NOMO-1 treated with dmso at 0.1 percent for 144 hours (cell line): Measurements from ENCODE around the gene MEGF11.

Source experiments
- DNase-seq: peaks from one replicate; lab custom pipeline; 2025; ENCODE audit not compliant: unreplicated experiment; lab: John Stamatoyannopoulos, UW

The MEGF11 gene

DNA sequence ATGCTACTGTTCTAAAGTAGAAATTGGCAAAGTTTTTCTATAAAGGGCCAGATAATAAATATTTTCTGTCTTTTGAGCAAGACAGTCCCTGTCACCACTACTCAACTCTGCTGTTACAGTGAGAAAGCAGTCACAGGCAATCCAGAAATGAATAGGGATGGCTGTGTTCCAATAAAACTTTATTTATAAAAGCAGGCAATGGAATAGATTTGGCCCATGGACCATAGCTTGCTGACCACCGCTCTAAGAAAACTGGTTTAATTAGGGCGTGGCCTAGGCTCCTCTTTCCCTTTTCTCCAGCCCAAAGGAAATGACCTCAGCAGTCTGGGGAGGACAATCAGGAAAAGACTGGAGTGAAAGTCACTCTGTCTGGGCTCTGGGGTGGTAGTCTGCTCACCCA lies 183.8 kb downstream of the MEGF11 start:
- no peak for DNase-seq

DNA sequence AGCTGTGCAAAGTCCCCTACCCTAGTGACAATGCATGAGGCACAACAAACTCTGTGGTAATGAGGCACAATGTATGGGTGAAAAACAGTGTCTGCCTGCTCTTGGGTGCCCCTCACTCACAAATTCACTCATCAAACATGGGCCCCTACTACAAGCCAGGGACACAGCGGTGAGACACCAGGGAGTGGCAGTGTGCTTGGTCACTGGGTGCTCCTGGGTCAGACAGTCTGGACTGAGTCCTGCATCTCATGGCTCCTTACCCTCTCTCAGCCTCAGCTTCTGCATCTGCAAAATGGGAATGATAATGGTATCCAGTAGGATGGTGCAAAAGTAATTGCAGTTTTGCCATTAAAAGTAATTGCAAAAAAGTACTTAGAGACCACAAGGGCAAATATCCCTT lies 184.7 kb downstream of the MEGF11 start:
- no peak for DNase-seq

DNA sequence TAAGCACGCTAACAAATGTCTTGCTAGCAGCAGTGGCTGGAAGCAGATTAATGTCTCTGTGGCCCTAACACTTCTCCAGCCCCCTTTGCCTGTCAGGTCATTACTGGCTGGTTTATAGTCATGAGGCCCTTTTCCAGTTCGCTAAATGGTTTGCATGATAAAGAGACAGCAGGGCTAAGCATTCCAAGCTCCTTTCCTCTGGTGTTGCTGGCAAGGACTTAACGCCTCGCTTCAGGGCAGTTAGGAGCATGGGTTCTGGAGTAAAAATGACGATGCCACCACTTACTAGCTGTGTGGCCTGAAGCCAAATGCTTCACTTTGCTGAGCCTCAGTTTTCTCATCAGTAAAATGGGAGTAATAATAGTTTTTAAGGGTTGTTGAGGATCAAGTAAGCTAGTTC lies 185.9 kb downstream of the MEGF11 start:
- DNase-seq, result no peak

DNA sequence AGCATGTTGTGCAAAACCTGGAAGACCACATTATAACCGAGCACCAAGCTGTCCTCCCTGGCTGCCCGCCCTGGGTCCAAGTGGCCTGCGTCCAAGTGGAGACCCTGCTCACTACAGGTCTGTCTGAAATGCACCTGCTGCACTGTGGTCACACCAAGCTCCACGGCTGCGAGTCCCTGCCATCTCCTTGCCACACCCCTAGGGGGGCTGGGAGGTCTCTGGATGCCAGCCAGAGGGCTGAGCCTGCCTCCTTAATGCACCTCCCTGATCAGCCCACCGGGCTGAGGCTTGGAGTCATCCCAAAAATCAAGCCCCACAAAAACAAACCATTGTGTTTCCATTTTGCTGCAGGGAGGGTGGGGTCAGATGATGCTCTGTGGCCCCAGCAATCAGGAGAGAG lies 187.1 kb downstream of the MEGF11 start:
- DNase-seq, result no peak

DNA sequence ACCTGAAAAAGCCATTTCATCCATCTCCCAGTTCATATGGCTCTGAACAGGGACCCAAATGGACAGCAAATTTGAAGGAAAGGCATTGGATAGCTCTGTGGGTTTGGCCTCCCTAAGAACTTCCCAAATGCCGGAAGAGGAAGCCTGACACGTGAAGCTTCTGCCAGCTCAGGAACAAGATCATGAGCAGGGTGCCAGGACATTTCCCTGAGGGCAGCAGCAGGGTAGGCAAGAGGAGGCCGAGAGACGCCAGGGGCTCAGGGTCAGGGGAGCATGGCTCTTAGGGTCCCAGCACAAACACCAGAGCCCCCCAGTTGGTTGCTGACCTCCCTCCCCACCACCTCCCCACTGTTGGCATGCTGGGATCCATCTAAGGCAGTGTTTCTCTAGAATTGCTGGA lies 187.5 kb downstream of the MEGF11 start:
- no peak for DNase-seq

DNA sequence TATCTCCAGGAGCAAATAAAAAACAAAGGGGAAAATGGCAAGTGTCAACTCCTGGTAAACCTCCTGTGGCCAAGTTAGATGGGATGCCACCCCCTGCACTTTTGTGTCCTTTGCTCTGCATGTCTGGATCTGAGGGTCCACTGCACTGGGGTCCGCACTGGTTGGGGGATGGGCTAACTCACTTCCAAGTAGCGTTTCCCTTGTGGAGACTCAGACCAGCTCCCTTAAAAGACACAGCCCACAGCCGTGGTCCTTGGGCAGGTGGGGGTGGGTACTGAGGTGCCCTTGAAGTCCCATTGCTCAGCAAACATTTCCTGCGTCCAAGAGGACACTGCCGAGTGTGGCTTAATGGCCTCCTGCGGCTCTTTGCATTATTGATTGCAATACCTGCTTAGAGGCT lies 188.2 kb downstream of the MEGF11 start:
- no peak for DNase-seq

DNA sequence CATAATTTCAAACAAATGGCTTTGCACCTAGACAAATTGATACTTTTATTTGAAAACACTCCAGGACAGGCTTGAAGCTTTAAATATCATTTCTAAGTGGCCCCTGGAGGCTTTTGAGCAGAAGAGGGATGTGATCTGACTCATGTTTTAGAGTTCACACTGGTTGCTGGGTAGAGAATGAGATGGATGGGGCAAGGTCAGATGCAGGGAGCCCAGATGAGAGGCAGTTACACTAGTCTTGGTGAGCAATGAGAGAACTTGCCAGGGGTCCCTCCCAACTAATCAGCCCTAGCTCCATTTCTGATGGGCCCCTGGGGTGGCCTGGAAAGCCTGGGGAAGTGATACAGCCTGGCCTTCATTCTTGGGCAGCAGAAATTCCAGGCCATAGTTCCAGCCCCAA lies 190.4 kb downstream of the MEGF11 start:
- no peak for DNase-seq

DNA sequence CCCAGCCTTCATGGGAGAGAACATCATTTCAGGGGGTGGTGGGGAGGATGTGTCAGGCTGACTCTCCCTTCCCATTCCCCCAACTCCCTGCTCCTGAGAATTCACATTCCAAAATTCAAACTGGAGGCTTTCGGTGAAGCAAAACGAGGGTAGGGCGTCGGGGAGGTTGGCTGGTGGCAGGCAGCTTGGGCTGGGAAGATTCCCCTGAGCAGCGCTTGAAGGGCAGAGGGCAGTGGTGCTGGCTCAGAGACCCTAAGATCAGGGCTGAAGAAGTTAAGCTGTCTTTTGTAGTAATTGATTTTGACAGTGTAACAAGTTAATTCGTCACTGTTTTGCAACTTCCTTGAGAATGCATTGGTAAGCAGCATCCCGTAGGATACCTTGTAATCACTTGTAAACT lies 196.5 kb downstream of the MEGF11 start:
- no peak for DNase-seq

DNA sequence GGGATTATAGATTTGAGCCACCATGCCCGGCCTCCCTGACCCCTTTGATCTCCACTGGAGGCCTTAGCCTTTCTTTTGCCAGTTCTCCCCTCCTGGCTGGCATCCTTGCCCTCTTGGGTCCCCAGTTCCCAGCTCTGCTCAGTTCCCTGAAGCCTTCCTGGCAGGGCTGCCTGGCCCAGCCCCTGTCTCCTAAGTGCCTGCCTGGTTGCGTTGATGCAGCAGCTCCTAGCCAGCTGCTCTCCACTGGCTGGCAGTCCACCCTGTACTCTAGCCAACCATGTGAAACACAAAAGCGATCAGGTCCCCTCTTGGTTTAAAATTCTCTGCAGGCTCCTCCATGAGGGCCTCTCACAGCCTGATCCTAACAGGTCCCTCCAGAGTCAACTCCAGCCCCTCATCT lies 199.6 kb downstream of the MEGF11 start:
- DNase-seq, result no peak

DNA sequence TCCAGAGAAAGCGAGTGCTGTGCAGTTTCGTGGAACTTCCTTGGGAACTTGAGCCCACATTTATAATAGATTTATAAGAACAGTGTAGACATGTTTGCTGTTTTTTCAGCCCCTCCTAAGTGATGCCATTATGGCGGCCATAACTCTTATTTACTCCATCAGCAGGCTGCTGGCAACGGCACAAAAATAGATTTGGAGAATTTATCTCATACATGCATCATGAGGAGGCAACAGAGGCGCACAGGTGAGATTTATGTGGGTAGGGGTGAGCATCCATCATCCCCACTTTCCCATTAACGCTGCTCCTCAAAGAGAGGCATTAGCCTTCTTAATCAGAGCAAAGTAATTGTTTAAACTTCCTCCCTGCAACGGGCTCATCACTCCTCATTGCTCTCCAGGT lies 201.7 kb downstream of the MEGF11 start:
- no peak for DNase-seq

DNA sequence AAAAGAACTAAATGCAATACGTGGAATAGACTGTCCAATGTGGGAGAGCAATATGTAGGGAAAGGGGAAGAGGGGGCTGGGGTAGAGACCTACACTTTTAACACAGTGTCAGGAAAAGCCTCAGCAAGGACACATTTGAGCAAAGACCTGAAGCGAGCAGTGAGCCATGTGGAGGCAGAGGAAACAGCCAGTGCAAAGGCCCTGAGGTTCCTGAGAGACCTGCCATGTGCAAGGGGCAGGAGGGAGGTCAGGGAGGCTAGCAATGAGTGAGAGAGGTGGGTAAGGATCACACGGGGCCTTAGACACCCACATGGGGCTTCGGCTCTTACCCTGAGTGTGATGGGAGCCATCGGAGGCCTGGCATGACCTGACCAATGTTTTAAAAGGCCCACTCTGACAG lies 203.3 kb downstream of the MEGF11 start:
- DNase-seq, result no peak

DNA sequence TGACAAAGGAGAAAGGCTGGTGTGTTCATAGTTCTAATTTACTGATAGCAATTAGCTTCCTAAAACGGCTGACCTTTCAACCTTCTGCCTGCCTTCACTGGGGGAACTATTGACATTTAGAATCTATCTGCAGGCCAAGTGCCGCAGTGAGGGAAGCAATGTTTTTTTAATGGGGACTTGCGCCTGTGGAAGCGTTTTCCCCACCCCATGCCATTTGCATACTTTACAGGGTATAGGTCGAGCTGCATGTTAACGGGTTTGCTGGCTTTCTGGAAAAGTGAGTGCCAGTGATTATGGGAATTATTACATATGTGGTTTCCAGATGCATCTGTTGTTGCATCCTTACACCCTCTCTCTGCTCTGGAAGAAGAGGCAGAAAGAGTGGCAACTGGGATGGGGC lies 204.2 kb downstream of the MEGF11 start:
- DNase-seq, result no peak

DNA sequence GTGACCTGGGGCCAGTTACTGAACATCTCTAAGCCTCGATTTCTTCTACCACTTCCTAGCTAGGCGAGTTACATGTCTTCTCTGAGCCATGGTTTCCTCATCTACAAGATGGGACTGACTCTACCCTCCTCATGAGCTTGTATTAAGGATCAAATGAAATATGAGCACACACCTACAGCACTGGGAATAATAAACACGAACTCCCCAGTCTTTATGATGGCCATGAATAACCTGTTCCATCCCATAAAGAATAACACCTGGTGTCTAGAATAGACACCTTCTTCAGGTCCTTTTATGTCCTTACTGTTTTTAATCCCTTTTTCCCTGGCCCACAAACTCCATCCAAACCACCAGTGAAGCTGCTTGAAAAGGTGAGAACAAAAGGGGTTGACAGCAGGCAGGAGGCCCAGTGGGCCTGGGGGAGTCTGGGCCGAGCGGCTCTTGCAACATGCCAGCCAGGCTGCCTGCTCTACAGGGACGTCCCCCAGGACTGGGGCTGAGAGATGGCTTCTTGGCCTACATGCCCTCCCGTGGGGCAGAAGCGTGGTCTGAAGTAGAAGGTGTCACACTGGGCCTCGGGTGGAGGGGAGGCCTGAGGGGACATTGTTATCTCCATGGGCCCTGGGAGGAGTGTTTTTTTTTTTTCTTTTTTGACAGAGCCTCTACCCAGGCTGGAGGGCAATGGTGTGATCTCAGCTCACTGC lies 206.1 kb downstream of the MEGF11 start:
- no peak for DNase-seq

DNA sequence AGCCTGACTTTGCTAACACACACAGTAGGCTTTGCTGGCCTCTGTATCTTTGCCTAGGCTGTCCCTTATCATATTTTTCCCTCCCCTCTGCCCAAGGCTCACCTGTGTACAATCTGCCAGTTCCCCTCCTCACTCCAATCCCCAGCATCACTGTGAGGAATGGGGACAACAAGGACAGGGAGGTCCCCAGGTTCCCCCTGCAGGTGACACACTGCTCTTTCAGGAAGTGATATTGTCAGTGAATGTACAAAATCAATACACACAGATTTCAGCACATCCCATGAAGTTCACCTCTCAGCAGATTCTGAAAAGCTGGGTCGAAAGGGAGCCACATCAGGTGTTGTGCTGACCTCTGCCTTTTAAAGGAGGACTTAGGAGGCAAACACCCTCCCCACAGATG lies 206.8 kb downstream of the MEGF11 start:
- DNase-seq, result no peak

DNA sequence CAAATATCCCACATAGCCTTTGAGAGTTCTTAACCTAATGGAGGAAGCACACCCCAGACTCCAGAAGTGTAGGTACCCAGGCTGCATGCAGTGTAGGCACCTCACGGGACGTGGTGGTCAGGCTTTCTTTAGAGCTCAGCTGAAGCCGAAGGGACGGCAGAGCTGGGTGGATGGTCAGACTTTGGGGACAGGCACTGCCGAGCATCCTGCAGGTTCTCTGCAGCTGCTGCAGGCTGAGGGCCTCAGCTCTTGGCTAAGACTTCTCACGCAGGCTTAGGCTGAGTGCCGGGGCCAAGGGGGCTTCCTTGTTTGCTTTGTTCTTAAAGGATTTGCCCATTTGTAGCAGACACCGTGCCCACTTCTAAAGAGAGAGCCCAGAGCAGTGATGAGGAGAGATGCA lies 207.2 kb downstream of the MEGF11 start:
- no peak for DNase-seq

DNA sequence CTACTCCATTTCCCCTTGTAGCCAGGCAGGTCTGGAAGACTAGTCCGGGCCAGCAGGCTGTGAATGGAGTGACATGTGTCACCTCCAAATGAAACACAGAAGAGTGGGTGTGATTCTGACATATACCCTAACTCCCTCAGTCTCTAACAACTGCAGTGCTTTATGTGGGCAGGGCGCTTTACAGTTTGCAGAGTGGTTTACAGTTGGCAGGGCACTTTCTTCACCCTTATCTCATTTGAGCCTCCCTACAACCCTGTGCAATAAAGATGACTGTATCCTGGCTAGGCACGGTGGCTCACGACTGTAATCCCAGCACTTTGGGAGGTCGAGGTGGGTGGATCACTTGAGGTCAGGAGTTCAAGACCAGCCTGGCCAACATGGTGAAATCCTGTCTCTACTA lies 208.0 kb downstream of the MEGF11 start:
- DNase-seq, result no peak

DNA sequence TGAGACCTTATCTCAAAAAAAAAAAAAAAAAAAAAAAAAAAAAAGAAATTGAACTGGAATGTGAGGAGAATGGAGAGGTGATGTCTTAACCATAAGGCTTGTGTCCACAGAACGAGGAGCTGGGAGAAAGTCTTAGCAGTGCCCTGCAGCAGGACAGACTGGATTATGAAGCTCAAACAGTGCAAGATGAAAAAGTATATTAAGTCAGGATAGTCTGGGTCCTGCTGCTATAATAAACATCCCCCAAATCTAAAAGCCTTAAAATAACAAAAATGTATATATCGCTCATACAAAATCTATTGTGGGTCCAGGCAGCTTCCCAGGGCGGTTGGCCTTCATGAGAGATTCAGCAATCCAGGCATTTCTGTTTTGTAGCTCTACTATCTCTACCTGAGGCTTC lies 208.7 kb downstream of the MEGF11 start:
- no peak for DNase-seq

DNA sequence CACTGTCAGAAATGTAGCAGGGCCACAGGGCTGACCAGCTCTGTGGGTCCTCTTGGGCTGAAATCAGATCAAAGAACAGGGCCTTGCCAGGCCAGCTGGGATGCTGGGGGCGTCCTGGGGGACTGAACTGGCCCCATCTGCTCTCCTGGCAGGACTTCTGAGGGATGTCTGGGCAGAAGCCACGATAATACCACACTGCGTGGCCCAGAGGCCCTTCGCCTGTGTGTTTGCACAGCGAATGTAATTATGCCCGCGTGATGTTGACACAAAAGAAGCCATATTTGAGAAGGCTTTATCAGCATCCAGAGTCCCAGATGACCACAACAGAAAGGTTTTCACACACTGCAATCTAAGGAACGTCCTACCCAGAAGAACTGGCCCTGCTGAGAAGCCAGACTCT lies 210.3 kb downstream of the MEGF11 start:
- no peak for DNase-seq

DNA sequence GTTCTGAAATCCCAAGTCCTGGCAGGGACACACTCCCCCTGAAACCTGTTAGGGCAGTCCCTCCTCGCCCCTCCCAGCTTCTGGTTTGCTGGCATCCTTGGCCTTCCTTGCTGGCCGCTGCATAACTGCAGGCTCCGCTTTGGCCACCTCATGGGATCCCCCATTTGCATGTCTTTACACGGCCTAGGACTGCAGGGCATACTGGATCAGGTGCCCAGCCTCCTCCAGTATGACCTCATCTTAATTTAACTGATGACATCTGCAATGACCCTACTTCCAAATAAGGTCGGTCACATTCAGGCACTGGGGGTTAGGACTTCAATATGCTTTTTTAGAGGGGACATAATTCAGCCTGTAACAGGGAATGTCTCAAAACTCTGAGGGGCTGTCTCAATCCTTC lies 210.9 kb downstream of the MEGF11 start:
- DNase-seq, result no peak

DNA sequence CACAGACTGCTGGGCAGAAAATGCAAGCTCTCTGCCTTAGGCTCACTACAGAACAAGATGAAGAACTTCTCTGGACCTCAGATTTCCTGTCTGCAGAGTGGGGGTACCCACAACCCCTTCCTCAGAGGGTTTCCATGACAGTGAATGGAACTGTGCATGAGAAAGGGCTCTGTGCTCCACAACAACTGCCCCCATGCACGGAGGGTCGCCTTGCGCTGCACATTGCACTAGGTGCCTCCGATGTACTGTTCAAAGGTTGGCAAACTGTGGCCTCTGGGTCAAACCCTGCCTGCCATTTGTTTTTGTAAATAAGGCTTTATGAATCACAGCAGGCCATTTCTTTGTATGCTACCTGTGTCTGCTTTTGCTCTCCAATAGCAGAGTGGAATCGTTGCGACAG lies 212.3 kb downstream of the MEGF11 start:
- DNase-seq, result no peak

DNA sequence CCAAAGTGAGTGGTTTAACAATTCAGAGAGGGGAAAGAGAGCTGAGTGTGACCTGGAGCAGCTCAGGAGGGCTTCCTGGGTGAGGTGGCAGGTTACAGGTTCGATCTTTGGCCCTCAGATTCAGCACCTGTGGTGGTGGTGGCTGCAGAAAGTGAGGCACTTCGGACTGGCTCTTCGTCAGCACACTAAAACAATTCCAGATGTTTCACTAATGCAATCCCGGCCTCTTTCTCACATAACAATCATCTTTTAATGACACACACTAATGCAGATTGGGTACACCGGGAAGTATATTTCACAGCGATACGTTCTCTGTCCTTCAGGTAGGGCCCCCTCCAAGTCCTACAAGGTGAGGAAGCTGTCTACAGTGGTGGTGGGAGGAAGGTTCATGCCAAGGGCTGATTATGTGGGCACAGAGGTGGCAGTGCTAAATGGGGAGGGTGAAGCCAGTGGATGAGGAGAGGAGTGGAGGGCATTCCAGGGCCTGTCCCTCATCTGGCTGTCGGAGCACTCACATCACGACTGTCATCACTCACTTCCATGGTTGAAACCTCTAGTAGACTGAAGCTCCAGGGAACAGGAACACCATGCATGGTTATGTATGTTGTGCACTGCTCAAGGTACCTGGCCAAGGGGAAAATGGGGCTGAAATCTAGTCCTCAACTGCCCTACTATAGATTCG lies 213.2 kb downstream of the MEGF11 start:
- no peak for DNase-seq

DNA sequence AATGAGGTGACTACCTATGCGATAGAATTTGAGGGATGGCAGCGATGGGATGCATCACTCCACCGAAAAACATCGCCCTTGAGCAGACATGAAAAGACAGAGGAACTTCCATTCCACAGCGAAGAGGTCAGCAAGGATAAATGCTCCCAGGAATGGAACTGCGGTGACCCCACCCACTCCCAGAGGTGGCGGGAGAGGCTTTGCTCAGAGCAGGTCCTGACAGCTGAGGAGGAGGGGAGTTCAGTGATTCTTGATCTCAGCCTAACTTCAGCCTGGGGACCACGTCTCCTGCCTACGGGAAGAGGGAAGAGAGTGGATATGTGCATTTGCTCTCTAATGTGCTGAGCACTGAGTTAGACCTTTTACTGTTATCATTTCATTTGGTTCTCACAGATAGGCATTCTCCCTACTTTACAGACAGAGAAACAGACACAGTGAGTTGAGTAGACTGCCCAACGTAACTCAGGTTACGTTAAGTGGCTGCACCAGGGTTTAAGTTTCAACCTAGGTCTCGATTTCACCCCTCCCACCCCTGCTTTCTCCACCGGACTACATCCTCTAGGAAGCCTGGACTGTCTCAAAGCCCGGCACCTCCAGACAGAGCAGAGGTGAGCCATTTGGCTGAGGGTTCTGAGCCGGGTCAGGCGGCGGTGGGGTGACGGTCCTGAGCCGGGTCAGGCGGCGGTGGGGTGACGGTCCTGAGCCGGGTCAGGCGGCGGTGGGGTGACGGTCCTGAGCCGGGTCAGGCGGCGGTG lies 214.3 kb downstream of the MEGF11 start:
- DNase-seq, result no peak
